GM15510 (cell line): ENCODE measurements around the gene SUSD4.

Experiments
- POLR2A ChIP-seq: IDR thresholded peaks from 3 replicates; pipeline ENCODE4 v1.6.1; 2011; ENCODE audit warnings: borderline replicate concordance; ENCODE audit not compliant: insufficient read length; ENCODE audit errors: extremely low read depth

Gene SUSD4

DNA sequence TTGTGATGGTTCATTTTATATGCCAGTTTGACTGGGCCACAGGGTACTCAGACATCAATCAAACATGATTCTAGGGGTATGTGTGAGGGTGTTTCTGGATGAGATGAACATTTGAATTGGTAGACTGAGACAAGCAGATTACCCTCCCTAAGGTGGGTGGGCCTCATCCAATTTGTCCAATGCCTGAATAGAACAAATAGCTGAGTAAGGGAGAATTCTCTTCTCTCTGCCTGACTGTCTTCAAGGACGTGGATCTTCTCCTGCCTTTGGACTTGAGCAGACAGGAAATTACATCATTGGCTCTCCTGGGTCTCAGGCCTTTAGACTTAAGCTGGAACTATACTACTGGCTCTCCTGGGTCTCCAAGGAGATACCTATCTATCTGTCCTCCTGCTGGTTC lies 64.4 kb downstream of the SUSD4 start:
- no peak for TF ChIP-seq POLR2A

DNA sequence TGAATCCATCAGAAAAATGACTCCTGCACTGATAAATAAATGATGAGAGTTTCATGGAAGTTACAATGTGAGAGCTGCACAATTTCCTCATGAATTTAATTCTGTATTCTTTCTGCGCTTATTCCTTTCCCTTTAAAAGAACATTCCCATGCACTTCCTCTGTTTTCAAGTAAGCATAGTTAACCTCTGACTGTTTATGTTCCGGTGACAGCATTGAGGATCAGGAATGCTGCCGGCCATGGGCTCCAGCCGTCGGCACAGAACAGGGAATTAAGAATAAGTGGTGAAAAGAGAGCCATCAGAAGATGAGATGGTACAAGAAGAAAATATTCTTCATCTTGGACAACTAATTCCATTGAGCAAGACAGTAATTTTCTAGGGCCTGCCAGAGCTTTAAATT lies 65.3 kb downstream of the SUSD4 start:
- TF ChIP-seq POLR2A = no peak

DNA sequence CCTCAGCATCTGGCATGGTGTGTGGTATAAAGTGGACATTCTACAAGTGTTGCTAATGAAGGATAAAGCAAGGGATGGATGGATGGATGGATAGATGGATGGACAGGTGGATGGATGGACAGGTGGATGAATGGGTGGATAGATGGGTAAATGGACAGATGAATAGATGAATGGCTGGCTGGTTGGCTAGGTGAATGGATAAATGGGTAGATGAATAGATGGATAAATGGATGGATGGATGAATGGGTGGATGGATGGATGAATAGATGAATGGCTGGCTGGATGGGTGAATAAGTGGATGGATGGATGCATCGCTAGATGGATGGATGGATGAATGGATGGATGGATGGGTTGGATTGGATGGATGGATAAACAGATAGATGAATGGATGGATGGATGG lies 66.2 kb downstream of the SUSD4 start:
- TF ChIP-seq POLR2A = no peak

DNA sequence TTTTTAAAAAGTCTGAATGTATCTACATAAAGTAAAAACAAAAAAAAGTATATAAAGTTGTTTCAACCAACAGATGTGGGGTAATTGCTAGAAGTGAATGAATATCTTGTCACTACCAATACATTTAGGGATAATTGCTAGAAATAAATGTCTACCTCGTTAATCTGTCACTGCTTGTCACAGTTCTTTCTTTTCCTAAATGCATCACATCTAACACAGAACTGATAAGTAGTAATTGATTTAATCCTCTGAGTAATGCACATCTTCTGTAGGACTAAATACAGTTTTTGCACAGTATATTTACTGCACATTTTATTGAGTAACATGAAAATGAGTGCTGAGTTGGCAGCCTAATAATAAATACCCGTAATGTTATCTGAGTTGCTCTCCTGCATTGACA lies 72.2 kb downstream of the SUSD4 start:
- no peak for TF ChIP-seq POLR2A

DNA sequence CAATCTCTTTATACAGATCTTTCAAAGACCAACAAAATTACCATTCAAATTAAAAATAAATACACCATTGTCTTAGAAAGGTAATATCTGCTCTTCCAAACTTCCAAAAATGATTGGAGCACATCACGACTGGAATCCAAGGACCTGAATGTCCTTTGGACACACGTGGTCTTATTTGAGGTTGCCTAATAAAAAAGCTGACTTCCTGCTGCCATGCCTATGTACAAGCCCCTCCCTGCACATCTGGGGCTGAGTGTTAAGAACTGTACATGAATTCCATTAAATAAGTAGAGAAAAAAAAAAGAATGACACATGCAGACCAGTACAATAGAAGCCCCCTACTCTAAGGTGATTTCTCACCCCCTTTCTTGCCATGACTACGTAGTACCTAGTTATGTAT lies 73.6 kb downstream of the SUSD4 start:
- no peak for TF ChIP-seq POLR2A

DNA sequence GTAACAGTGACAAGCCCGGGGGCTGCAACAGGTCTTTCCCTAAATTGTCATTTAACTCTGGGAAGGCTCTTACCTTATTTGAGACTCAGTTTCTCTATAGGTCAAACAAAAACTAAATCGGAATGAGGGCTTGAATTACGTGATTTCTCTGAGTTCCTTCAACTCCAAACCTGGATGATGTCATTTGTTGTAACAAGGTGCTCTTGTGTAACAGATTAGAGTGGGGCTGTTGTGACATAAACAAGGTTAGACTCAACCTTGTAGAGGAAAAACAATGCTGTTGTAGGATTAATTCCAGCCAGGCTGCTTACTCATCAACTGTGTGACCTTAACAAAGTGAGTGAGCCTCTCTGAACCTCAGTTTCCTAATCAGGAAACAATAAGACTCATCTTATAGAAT lies 74.4 kb downstream of the SUSD4 start:
- TF ChIP-seq POLR2A = no peak

DNA sequence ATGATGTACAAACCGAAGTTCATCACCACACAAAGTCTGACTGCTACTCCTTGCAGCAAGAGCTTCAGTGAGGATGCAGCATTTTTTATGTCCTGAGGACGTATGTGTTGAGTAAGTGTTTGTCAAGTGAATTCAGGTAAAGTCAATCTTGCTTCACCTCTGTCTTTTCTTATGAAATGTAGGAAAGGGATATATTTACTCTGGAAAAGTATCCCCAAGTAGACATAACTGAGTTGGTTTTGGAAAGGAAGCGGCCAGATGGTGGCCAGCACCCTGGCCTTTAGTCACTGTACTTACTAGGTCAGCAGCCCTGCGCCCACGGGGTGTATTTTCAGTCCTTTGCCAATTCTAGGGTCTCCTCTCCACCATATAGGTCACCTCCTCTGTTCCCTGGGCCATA lies 75.2 kb downstream of the SUSD4 start:
- TF ChIP-seq POLR2A = no peak

DNA sequence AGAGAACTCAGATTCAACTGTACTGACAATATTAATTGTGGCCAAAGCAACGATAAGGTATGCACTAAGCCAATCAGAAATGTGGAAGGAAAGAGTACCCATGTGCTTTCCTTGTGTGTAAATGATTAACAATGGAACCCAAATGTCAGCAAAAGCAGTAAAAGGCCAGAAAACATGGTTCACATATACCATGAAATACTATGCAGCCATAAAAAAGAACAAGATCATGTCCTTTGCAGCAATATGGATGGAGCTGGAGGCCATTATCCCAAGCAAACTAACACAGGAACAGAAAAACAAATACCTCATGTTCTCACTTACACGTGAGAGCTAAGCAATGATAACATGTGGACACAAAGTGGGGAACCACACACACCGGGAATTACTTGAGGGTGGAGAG lies 78.5 kb downstream of the SUSD4 start:
- no peak for TF ChIP-seq POLR2A

DNA sequence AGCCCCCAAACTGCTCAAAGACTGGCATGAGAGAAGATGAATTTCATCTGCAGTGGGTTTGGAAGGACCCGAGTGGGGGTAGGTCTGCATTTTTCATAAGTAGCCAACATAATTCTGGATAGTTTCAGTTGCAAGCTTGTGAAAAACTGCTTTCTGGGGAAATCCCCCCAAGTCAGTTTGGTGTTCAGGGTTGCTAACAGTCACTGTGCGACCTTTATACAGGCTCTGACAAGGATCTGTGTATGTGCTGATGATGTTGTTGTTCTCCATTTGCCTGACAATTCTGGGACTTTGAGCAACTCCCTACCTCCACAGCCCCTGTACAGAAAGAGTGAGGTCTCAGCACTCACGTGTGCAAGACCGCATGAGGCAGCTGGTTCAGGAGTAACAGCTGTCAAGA lies 87.9 kb downstream of the SUSD4 start:
- no peak for TF ChIP-seq POLR2A

DNA sequence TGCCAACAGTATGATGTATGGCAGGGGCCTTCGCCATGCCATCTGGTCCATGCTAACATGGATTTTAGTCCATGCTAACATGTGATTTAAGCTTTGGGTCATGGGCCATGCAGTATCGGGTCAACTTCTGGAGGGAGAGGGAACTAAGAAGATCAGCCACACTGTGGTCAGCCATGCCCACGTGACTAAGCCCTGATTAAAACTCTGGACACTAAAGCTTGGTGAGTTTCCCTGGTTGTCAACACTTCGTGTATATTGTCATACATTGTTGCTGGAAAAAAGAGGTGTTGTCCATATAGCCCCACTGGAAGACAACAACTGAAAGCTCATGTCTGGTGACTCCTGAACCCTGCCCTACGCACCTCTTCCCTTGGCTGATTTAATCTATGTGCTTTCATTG lies 90.5 kb downstream of the SUSD4 start:
- TF ChIP-seq POLR2A = no peak

DNA sequence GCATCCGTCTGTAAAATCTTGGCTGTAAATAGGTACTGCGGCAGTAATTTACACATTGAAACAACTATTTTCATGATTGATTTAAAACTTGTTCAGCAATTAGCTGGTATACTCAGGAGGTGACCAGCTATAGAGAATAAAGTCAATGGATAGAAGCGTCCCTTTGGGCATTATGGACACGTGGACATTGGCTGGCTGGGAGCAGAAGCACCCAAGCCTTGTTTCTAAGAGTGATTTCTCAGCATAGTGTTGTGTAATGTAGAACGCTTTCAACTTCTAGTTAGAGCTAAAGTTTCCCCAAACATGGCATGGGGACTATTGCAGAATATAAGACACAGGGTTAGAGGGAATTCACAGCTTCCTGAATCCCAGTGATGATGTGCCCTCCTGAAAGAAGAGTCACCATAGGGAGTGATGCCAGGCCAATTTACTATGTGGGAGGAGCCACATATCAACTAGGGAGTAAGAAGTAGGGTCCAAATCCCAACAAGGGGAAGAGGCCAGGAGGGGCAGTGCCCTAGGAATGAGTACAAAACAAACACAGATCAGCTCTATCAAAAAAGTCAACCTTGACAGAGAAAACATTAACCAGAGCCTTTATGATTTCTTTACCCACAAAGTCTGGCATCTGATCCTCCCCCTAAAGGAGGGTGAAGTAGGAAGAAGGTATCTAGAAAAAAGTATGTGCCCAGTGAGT lies 92.7 kb downstream of the SUSD4 start:
- no peak for TF ChIP-seq POLR2A

DNA sequence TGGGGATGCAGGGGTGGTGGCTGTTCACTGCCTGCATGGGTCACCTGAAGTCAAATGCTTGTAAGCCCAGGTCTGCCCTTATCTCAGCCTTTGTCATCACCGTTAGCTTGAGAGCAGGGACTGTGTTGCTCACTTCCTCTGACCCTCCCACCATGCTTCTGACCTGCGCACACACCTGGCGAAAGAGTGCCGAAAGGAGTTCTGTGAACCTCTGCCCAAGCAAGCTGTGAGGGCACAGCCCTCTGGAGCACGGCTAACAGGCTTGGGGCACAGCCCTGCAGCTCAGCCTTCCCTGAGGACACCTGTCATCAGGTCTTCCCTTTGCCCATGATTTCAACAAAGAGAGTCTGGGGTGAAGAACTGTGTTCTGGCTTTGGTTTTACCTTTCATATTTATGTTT lies 93.8 kb downstream of the SUSD4 start:
- TF ChIP-seq POLR2A = no peak

DNA sequence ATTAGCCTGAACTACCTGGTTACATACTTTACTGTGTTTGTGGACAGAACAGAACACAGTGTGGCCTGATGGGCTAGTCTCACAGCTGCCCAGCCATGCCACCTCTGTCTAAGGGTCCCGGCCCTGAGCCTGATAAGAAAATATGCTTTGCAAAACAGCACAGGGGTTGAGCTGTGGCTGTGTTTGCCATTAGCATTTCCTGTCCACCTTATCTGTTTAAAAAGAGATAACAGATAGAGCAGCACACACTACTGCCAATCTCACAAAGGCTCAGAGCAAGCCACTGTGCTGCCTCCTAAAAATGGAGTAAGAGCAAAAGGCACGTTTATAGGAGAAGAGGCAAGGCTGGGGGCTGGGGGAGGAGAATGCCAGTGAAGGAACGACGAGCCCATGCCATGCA lies 95.0 kb downstream of the SUSD4 start:
- no peak for TF ChIP-seq POLR2A

DNA sequence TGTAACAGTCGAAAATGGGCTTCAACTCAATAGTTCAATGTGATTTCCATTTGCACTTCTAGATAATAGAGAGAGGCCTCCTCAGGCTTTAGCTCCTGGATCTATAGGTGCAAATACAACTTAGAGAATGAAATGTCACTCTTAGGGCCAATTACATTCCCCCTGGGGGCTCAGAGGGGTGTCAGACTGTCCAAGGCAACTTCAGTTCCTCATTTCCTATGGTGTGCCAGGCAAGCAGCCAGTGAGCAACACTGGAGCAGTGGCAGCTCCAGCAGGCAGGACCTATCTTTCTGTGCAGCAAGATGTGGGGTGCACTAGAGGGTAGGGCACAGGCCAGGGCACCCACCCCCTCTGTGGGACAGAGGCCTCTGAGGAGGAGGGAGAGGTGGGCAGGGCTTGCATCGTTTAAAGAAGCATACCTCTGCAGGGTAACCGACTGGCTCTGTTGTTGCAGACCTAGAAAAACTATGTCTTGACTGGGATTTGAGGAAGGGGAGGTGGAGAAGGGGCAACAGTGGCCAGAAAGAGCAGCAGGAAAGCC lies 97.3 kb downstream of the SUSD4 start:
- no peak for TF ChIP-seq POLR2A

DNA sequence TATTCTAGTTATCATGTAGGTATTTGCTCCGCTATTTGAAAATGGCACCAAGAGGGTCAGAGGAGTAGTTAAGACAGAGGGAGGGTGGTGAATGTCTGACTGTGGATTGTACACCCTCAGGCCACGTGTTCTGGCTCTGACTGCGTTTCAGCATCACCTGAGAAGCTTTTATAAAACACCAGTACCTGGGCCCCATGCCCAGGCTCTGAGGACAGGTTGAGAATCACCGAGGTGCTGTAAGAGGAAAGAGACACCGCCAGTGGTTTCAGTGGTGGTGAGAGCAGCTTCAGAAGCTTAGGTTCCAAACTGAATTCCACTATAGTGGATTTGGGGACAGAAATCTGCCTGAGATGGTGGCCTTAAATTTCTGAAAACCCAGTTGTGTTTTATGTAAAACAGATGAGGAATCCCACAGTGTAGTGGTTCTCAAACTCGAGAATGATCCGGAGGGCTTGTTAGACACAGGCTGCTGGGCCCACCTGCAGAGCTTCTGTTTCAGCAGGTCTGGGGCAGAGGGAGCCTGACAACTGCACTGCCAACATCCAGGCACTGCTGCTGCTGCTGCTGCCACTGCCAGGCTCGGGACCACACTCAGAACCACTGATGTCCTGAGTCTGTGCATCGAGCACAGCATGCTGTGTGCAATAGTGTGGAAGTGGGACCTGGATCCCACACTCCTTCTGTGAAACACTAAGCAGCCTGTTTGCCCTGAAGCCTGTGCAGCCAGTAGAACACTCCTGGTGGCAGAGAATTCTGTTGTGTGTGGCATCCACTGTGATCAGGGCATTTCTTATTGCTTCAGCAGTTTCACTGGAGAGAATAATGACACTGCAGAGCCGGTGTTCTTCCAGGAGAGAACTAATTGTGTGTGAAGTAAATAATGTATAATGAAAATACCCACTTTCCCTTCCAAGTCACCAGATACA lies 98.7 kb downstream of the SUSD4 start:
- TF ChIP-seq POLR2A = no peak

DNA sequence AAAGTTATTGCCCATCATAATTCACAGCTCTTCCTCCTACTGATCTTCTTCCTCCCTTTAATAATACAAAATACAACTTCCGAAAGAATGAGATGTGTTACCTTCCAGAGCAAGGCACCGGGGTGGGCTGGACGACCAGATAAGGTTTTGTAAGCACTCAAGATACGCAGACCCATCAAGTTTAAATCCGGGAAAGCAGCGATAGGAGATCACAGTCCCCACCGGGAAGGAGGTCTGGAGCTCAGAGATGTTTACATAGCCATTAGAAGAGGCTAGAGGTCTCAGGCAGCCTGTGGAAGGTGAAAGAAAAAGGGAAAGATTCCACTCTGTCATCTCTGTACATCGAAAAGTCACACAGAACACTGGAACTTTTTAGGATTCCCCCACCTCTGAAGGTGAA lies 99.4 kb downstream of the SUSD4 start:
- no peak for TF ChIP-seq POLR2A
